Coronary artery (tissue), 2 donors: Measurements from ENCODE around the gene CSRNP2.

ENCODE experiments used
- DNase-seq: peaks from one replicate; pipeline ENCODE4 v3.0.0-alpha.2; 2017; ENCODE audit warnings: low spot score
- H3K27ac ChIP-seq, 2 donors: fragments of 200-600 bp; sonication (generic); one replicate each; pipeline ENCODE4 v1.5.1; 2016 to 2019
- H3K4me3 ChIP-seq: fragments of 200-600 bp; sonication (generic); 2 replicates; pipeline ENCODE4 v1.5.1; 2016; ENCODE audit warnings: mild to moderate bottlenecking, moderate library complexity
- CTCF ChIP-seq: fragments of 200-600 bp; sonication (generic); IDR thresholded peaks from one replicate; pipeline ENCODE4 v1.5.1; 2019; ENCODE audit warnings: antibody characterized with exemption

The CSRNP2 gene

GRCh38 chr12:51065530-51065929 is 17.9 kb downstream of the CSRNP2 start:
- Histone ChIP-seq H3K4me3 (no peak overlapping the region), H3K27ac (no peak overlapping the region)
- no peak for TF ChIP-seq CTCF
- DNase-seq: no peak

GRCh38 chr12:51062631-51063397 is 20.6 kb downstream of the CSRNP2 start:
- no peak for TF ChIP-seq CTCF
- no peak overlapping the region for H3K4me3 ChIP-seq
- H3K27ac ChIP-seq: no peak overlapping the region
- DNase-seq: no peak

GRCh38 chr12:51059086-51059485 is 24.3 kb downstream of the CSRNP2 start:
- DNase-seq: no peak
- no peak overlapping the region for H3K27ac ChIP-seq
- TF ChIP-seq CTCF: no peak
- H3K4me3 ChIP-seq: no peak overlapping the region

GRCh38 chr12:51056242-51056641 is 27.2 kb downstream of the CSRNP2 start:
- Histone ChIP-seq H3K27ac (no peak overlapping the region), H3K4me3 (no peak overlapping the region)
- DNase-seq: no peak
- TF ChIP-seq CTCF: no peak

- H3K27ac ChIP-seq: no peak overlapping the region
- TF ChIP-seq CTCF: no peak
- no peak for DNase-seq
- H3K4me3 ChIP-seq: no peak overlapping the region
Observed at GRCh38 chr12:51055060-51055459, 28.3 kb downstream of the CSRNP2 start.

- TF ChIP-seq CTCF: no peak
- DNase-seq: no peak
- no peak overlapping the region for H3K27ac ChIP-seq
- H3K4me3 ChIP-seq: no peak overlapping the region
Observed at GRCh38 chr12:51051787-51052186, 31.6 kb downstream of the CSRNP2 start.

- TF ChIP-seq CTCF: no peak
- DNase-seq: no peak
- Histone ChIP-seq H3K4me3 (peak overlapping the region; percentile 90), H3K27ac (no peak overlapping the region)
Observed at GRCh38 chr12:51049525-51049924, 33.9 kb downstream of the CSRNP2 start.
